DMS53 treated with DMSO at 0.1 percent for 48 hours (cell line): ENCODE measurements around the gene HHLA2.

Source experiments
- DNase-seq: peaks from one replicate; lab custom pipeline; 2025; ENCODE audit not compliant: unreplicated experiment; lab: John Stamatoyannopoulos, UW

Gene HHLA2

GRCh38 chr3:108298056-108298455, 1.7 kb downstream of the HHLA2 start:
- no peak for DNase-seq

GRCh38 chr3:108300103-108300849, 3.9 kb downstream of the HHLA2 start:
- no peak for DNase-seq

- DNase-seq, result no peak
These were observed 5.5 kb downstream of the HHLA2 start for GRCh38 chr3:108301695-108302404.

GRCh38 chr3:108302570-108302969, 6.2 kb downstream of the HHLA2 start:
- no peak for DNase-seq

GRCh38 chr3:108305484-108306172, 9.3 kb downstream of the HHLA2 start:
- no peak for DNase-seq

GRCh38 chr3:108311797-108312196, 15.4 kb downstream of the HHLA2 start:
- DNase-seq, result no peak

- DNase-seq, result no peak
These were observed 16.3 kb downstream of the HHLA2 start for GRCh38 chr3:108312656-108313055.

- peak; percentile 29 for DNase-seq
These were observed 19.5 kb downstream of the HHLA2 start for GRCh38 chr3:108315767-108316301.

- no peak for DNase-seq
These were observed 23.2 kb downstream of the HHLA2 start for GRCh38 chr3:108319428-108320082.

GRCh38 chr3:108320746-108321350, 24.5 kb downstream of the HHLA2 start:
- DNase-seq, result no peak

GRCh38 chr3:108322352-108322751, 26.0 kb downstream of the HHLA2 start:
- DNase-seq, result no peak

GRCh38 chr3:108324177-108324576, 27.8 kb downstream of the HHLA2 start:
- no peak for DNase-seq

- no peak for DNase-seq
These were observed 30.8 kb downstream of the HHLA2 start for GRCh38 chr3:108327168-108327567.

- DNase-seq, result no peak
These were observed 32.6 kb downstream of the HHLA2 start for GRCh38 chr3:108328821-108329486.

- no peak for DNase-seq
These were observed 33.2 kb downstream of the HHLA2 start for GRCh38 chr3:108329508-108329907.

- no peak for DNase-seq
These were observed 33.6 kb downstream of the HHLA2 start for GRCh38 chr3:108329947-108330346.

- no peak for DNase-seq
These were observed 35.4 kb downstream of the HHLA2 start for GRCh38 chr3:108331792-108332191.

GRCh38 chr3:108333961-108334360, 37.6 kb downstream of the HHLA2 start:
- no peak for DNase-seq

- no peak for DNase-seq
These were observed 38.4 kb downstream of the HHLA2 start for GRCh38 chr3:108334701-108335100.

GRCh38 chr3:108338901-108339545, 42.7 kb downstream of the HHLA2 start:
- no peak for DNase-seq
